NT2/D1 (cell line): ENCODE results near the gene P2RY14.

Source experiments
- YY1 ChIP-seq: IDR thresholded peaks from 2 replicates; pipeline ENCODE4 v1.6.1; 2011; ENCODE audit not compliant: insufficient read length, insufficient read depth
- ZNF274 ChIP-seq: IDR thresholded peaks from 2 replicates; pipeline ENCODE4 v1.6.1; 2011; ENCODE audit warnings: mild to moderate bottlenecking, low read depth, low read length

GRCh38 chr3:151197981-151198767 is 80.2 kb downstream of the P2RY14 start:
- TF ChIP-seq ZNF274 (no peak), YY1 (no peak)
